Activated CD4-positive, CD25-positive, alpha-beta regulatory T cell (primary cell): Measurements from ENCODE around the gene MROH7.

Source experiments
- DNase-seq, 4 experiments: peaks; one replicate each; lab custom pipeline; 2025; lab: John Stamatoyannopoulos, UW

The MROH7 gene

GRCh38 chr1:54741531-54741930, 99.9 kb downstream of the MROH7 start:
- DNase-seq, result no peak

- no peak for DNase-seq
These were observed 100.7 kb downstream of the MROH7 start for GRCh38 chr1:54742282-54742681.

- DNase-seq, result no peak
These were observed 102.0 kb downstream of the MROH7 start for GRCh38 chr1:54743416-54744226.

GRCh38 chr1:54744696-54745095, 103.1 kb downstream of the MROH7 start:
- DNase-seq, result no peak

GRCh38 chr1:54745274-54745673, 103.7 kb downstream of the MROH7 start:
- no peak for DNase-seq

- no peak for DNase-seq
These were observed 104.3 kb downstream of the MROH7 start for GRCh38 chr1:54745864-54746263.

GRCh38 chr1:54748094-54748835, 106.7 kb downstream of the MROH7 start:
- DNase-seq, result no peak

- no peak for DNase-seq
These were observed 109.0 kb downstream of the MROH7 start for GRCh38 chr1:54750596-54750995.

- no peak for DNase-seq
These were observed 109.8 kb downstream of the MROH7 start for GRCh38 chr1:54751426-54751825.

- no peak for DNase-seq
These were observed 112.5 kb downstream of the MROH7 start for GRCh38 chr1:54754045-54754444.

GRCh38 chr1:54754486-54755285, 113.1 kb downstream of the MROH7 start:
- no peak for DNase-seq

GRCh38 chr1:54757833-54758232, 116.2 kb downstream of the MROH7 start:
- DNase-seq, result no peak

- DNase-seq, result no peak
These were observed 117.2 kb downstream of the MROH7 start for GRCh38 chr1:54758678-54759348.
